ENCODE results near the gene KIR2DL3.

The KIR2DL3 gene

DNA sequence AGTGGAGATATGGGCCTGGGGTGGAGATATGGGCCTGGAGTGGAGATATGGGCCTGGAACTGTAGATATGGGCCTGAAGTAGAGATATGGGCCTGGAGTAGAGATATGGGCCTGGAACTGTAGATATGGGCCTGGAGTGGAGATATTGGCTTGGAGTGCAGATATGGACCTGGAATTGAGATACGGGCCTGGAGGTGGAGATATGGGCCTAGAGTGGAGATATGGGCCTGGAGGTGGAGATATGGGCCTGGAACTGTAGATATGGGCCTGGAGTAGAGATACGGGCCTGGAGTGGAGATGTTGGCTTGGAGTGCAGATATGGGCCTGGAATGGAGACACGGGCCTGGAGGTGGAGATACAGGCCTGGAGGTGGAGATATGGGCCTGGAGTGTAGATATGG lies 13.7 kb upstream of the KIR2DL3 start:
- Histone ChIP-seq H3K4me3 (ENCODE audit: low read depth, low read length) (no peak overlapping the region), H3K27ac (no peak overlapping the region), H3K27me3 (ENCODE audit: insufficient read depth, low read depth, severe bottlenecking) (peaks cover 29% of the 10 kb centered on the region), H3K36me3 (no peaks in the 10 kb centered on the region), H3K9me3 (ENCODE audit: severe bottlenecking) (peaks cover 3% of the 10 kb centered on the region)
- DNase-seq: no peak
- TF ChIP-seq, protein P1, sequence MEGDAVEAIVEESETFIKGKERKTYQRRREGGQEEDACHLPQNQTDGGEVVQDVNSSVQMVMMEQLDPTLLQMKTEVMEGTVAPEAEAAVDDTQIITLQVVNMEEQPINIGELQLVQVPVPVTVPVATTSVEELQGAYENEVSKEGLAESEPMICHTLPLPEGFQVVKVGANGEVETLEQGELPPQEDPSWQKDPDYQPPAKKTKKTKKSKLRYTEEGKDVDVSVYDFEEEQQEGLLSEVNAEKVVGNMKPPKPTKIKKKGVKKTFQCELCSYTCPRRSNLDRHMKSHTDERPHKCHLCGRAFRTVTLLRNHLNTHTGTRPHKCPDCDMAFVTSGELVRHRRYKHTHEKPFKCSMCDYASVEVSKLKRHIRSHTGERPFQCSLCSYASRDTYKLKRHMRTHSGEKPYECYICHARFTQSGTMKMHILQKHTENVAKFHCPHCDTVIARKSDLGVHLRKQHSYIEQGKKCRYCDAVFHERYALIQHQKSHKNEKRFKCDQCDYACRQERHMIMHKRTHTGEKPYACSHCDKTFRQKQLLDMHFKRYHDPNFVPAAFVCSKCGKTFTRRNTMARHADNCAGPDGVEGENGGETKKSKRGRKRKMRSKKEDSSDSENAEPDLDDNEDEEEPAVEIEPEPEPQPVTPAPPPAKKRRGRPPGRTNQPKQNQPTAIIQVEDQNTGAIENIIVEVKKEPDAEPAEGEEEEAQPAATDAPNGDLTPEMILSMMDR (IDR thresholded peaks at IDR 0.05; ENCODE audit: low read depth, low read length): no peak

DNA sequence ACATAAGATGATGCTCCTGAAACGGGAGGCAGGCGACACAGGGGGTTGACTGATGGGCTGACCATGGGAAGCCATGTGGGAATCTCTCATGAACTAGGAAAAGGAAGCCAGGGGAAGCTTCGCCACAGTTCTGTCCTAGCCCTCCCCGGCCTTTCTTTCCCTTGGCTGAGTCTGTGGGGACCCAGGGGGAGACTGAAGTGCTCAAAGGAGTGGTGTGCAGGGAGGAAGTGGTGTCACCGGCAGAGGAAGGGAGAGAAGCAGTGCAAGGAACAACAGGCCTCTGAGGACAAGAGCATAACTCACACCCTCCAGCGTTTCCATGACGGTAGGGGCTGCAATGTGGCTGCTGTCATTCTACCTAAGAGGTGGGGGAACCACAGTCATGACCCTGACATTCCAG lies 13.0 kb upstream of the KIR2DL3 start:
- Histone ChIP-seq H3K4me3 (ENCODE audit: low read depth, low read length) (no peak overlapping the region), H3K27me3 (ENCODE audit: insufficient read depth, low read depth, severe bottlenecking) (peaks cover 34% of the 10 kb centered on the region), H3K27ac (no peak overlapping the region), H3K9me3 (ENCODE audit: severe bottlenecking) (peaks cover 3% of the 10 kb centered on the region), H3K36me3 (no peaks in the 10 kb centered on the region)
- no peak for DNase-seq
- TF ChIP-seq, protein P1 (IDR thresholded peaks at IDR 0.05; ENCODE audit: low read depth, low read length): no peak

DNA sequence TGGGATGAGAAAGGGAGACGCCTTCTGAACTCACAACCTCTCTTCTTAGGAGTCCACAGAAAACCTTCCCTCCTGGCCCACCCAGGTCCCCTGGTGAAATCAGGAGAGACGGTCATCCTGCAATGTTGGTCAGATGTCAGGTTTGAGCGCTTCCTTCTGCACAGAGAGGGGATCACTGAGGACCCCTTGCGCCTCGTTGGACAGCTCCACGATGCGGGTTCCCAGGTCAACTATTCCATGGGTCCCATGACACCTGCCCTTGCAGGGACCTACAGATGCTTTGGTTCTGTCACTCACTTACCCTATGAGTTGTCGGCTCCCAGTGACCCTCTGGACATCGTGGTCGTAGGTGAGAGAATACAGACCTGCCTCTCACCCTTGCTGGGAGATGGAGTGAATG lies 10.8 kb upstream of the KIR2DL3 start:
- no peak overlapping the region for H3K27ac ChIP-seq
- H3K9me3 ChIP-seq (ENCODE audit: severe bottlenecking): no peaks in the 10 kb centered on the region
- DNase-seq: no peak
- TF ChIP-seq, protein P1 (IDR thresholded peaks at IDR 0.05; ENCODE audit: low read depth, low read length): no peak
- H3K36me3 ChIP-seq: no peaks in the 10 kb centered on the region
- peaks cover 52% of the 10 kb centered on the region for H3K27me3 ChIP-seq (ENCODE audit: insufficient read depth, low read depth, severe bottlenecking)
- no peak overlapping the region for H3K4me3 ChIP-seq (ENCODE audit: low read depth, low read length)

GRCh38 chr19:54728167-54728566 lies 10.1 kb upstream of the KIR2DL3 start:
- H3K4me3 ChIP-seq (ENCODE audit: low read depth, low read length): no peak overlapping the region
- peaks cover 58% of the 10 kb centered on the region for H3K27me3 ChIP-seq (ENCODE audit: insufficient read depth, low read depth, severe bottlenecking)
- DNase-seq: no peak
- no peak overlapping the region for H3K27ac ChIP-seq
- TF ChIP-seq, protein P1 (IDR thresholded peaks at IDR 0.05; ENCODE audit: low read depth, low read length): no peak
- H3K36me3 ChIP-seq: no peaks in the 10 kb centered on the region
- H3K9me3 ChIP-seq (ENCODE audit: severe bottlenecking): no peaks in the 10 kb centered on the region

- Histone ChIP-seq H3K4me3 (ENCODE audit: low read depth, low read length) (no peak overlapping the region), H3K36me3 (no peaks in the 10 kb centered on the region), H3K9me3 (ENCODE audit: severe bottlenecking) (no peaks in the 10 kb centered on the region), H3K27me3 (ENCODE audit: insufficient read depth, low read depth, severe bottlenecking) (peaks cover 60% of the 10 kb centered on the region), H3K27ac (no peak overlapping the region)
- no peak for DNase-seq
- TF ChIP-seq, protein P1 (IDR thresholded peaks at IDR 0.05; ENCODE audit: low read depth, low read length): no peak
Observed at GRCh38 chr19:54729416-54730188, 8.7 kb upstream of the KIR2DL3 start.

GRCh38 chr19:54731191-54731590 lies 7.1 kb upstream of the KIR2DL3 start:
- TF ChIP-seq, protein P1 (IDR thresholded peaks at IDR 0.05; ENCODE audit: low read depth, low read length): no peak
- H3K27ac ChIP-seq: no peak overlapping the region
- no peaks in the 10 kb centered on the region for H3K9me3 ChIP-seq (ENCODE audit: severe bottlenecking)
- no peak overlapping the region for H3K4me3 ChIP-seq (ENCODE audit: low read depth, low read length)
- no peaks in the 10 kb centered on the region for H3K36me3 ChIP-seq
- DNase-seq: no peak
- peaks cover 53% of the 10 kb centered on the region for H3K27me3 ChIP-seq (ENCODE audit: insufficient read depth, low read depth, severe bottlenecking)
